Right lobe of liver (tissue), 6 donors: ENCODE data around the gene STK17A. TPM values are rescaled to one million over a fixed set of nuclear protein-coding genes. Genes with fewer than 3 reads are reported as not detected.

Experiments
- ATAC-seq, 4 donors: fragments of 200-7000 bp; cut with Tn5 transposase; one replicate each; pipeline ENCODE4 v1.9.1; 2020; ENCODE audit warnings: mild to moderate bottlenecking in 4 of 4, moderate library complexity in 4 of 4
- DNase-seq, 3 donors: peaks; one replicate each; pipeline ENCODE4 v3.0.0-alpha.2; 2020
- H3K27ac ChIP-seq, 3 donors: fragments of 200-600 bp; one replicate each; pipeline ENCODE4 v1.8.0; 2022
- H3K27me3 ChIP-seq, 2 donors: fragments of 200-600 bp; one replicate each; pipeline ENCODE4 v1.8.0; 2022
- H3K36me3 ChIP-seq, 4 donors: fragments of 200-600 bp; sonication (generic) in 1 of 4; one replicate each; pipeline versions ENCODE4 v1.5.1 to v1.8.0; 2017 to 2022; ENCODE audit warnings: control low read depth in 1 of 4
- H3K4me1 ChIP-seq, 4 donors: fragments of 200-600 bp; sonication (generic) in 1 of 4; one replicate each; pipeline versions ENCODE4 v1.5.1 to v1.8.0; 2017 to 2022; ENCODE audit warnings: control low read depth in 1 of 4
- H3K4me3 ChIP-seq, 3 donors: fragments of 200-600 bp; one replicate each; pipeline ENCODE4 v1.8.0; 2022
- H3K9me3 ChIP-seq, 4 donors: fragments of 200-600 bp; sonication (generic) in 1 of 4; one replicate each; pipeline versions ENCODE4 v1.5.1 to v1.8.0; 2017 to 2022; ENCODE audit warnings: control low read depth in 1 of 4
- POLR2A ChIP-seq: fragments of 450-650 bp; IDR thresholded peaks from one replicate; pipeline ENCODE4 v1.6.1; 2017; ENCODE audit warnings: antibody characterized with exemption, mild to moderate bottlenecking
- WGBS: methylation state at CpG from one replicate; pipeline ENCODE4 v1.1.6; 2018; ENCODE audit warnings: low coverage, low lambda C conversion rate; ENCODE audit not compliant: insufficient coverage; ENCODE audit errors: missing lambda C conversion rate; 5-methylcytosine and 5-hydroxymethylcytosine counted together
- intact Hi-C, 2 donors: fragments of 100-400 bp; cut with DNase I; formaldehyde crosslinking; loops; one replicate each; pipeline versions ENCODE4 v1.11.2 to v1.14.1; 2022
- total RNA-seq, 6 experiments: library from RNA; depleted of rRNA in 2 of 6; stranded (reverse); fragments of >200 nt in 2 of 6; fragmentation: NEBNext Ultra II Directional in 3 of 6; extraction: Animal tissue kit (Norgen Biotek cat#: 25700) in 3 of 6; gene quantifications; one replicate each; pipeline versions ENCODE4 v1.1.0 to v1.2.4, GENCODE V29; 2016 to 2023
- TF ChIP-seq, protein P1 (sequence below), 4 donors: fragments of 200-600 bp in 3 of 4; fragments of 450-650 bp in 1 of 4; IDR thresholded peaks; one replicate each; pipeline versions ENCODE4 v1.5.1 to v1.8.0; 2016 to 2022; ENCODE audit warnings: antibody characterized with exemption in 4 of 4, mild to moderate bottlenecking in 2 of 4
- donor health status: DM: no; HTN: yes; CAD: no.
- donor health status: DM: no; HTN: no; CAD: no.
- donor health status: DM: no; HTN: no; CAD: no.
- donor health status: DM: no; HTN: yes; CAD: no.
- donor health status: DM: no; HTN: yes; CAD: no.

The STK17A gene
- total RNA-seq, 6 experiments from 2014 or later: 1.7 to 20.9 (median 7.9) TPM

DNA sequence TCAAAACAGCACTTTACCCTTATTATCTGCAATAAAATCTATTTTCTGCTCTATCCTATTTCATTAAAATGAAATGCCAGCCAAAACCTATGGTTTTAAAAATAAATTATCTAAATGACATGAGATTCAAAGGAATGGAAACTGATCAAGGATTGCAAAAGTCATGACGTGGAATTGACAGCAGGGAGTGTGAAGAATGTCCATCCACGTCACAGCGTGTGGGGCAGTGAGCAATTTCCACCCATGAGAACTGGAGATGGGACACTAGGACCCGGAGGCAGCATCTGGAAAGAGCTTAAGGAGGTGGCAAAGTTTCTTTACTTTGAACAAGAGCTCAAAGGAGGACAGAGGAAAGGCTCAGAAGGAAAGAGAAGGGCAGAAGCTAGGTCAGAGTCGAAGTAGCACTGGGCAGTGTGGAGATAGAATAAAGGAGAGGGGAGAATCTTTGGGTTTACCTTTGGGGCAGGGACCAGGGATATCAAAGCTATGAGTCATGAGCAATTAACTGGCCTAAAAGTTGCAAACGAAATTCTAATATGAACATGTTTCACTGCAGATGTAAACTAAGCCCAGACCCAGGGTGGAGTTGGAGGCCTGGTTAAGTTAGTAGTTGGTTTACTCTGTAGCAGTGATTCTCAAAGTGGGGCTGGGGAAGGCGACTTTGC is 24.9 kb upstream of the STK17A start:
- H3K4me3 ChIP-seq: no peak overlapping the region
- ATAC-seq: no peak
- H3K36me3 ChIP-seq: no peaks in the 10 kb centered on the region
- peaks cover 0 to 10% (median 0%) of the 10 kb centered on the region in 4 donors for H3K4me1 ChIP-seq
- no peak overlapping the region for H3K27ac ChIP-seq
- WGBS: 78% methylated on average over 7 of the region's 7 CpGs
- intact Hi-C loops: no loop called here
- no peak for TF ChIP-seq POLR2A
- TF ChIP-seq, protein P1, sequence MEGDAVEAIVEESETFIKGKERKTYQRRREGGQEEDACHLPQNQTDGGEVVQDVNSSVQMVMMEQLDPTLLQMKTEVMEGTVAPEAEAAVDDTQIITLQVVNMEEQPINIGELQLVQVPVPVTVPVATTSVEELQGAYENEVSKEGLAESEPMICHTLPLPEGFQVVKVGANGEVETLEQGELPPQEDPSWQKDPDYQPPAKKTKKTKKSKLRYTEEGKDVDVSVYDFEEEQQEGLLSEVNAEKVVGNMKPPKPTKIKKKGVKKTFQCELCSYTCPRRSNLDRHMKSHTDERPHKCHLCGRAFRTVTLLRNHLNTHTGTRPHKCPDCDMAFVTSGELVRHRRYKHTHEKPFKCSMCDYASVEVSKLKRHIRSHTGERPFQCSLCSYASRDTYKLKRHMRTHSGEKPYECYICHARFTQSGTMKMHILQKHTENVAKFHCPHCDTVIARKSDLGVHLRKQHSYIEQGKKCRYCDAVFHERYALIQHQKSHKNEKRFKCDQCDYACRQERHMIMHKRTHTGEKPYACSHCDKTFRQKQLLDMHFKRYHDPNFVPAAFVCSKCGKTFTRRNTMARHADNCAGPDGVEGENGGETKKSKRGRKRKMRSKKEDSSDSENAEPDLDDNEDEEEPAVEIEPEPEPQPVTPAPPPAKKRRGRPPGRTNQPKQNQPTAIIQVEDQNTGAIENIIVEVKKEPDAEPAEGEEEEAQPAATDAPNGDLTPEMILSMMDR (IDR thresholded peaks at IDR 0.05): no peak
- H3K9me3 ChIP-seq: no peaks in the 10 kb centered on the region
- no peak for DNase-seq
- H3K27me3 ChIP-seq: no peaks in the 10 kb centered on the region

DNA sequence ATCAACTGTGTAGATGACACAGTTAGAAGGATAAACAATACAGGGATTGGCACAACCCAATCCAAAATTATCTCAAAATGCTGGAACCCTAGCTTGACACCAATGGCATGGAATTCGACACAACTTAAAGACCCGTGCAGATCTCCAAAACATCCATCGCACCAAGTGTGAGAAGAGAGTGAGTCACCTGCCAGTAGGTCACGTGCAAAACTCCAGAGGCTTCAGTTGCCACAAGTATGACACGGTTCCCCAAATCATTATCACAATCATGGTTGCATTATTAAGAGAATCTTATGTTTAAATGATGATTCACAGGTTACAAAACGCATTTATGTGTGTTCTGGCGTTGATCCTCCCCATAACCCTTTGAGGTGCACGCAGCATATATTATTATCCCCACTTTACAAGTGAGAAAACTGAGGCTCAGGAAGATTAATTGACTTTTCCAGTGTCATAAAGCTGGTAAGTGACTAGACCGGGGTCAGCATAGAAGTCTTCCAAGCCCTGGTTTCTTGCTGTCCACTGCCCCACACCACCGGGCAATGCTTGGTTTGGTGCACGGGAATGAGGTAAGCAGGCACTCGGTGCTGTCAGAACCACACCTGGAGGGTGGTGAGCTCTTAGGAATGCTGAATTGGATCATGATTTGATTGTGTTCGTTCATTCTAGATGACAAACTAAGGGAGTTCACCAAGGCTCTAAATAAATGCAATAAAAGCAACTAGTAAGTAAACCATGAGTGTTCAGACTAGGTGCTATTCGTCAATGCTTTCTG is 23.6 kb upstream of the STK17A start:
- WGBS: 91% methylated on average over 11 of the region's 14 CpGs
- Histone ChIP-seq H3K27me3 (no peaks in the 10 kb centered on the region), H3K9me3 (no peaks in the 10 kb centered on the region), H3K4me1 (peaks cover 0 to 10% (median 0%) of the 10 kb centered on the region in 4 donors), H3K36me3 (no peaks in the 10 kb centered on the region), H3K27ac (no peak overlapping the region), H3K4me3 (no peak overlapping the region)
- no peak for ATAC-seq
- intact Hi-C loops: no loop called here
- no peak for DNase-seq
- TF ChIP-seq, protein P1 (IDR thresholded peaks at IDR 0.05): no peak
- no peak for TF ChIP-seq POLR2A

DNA sequence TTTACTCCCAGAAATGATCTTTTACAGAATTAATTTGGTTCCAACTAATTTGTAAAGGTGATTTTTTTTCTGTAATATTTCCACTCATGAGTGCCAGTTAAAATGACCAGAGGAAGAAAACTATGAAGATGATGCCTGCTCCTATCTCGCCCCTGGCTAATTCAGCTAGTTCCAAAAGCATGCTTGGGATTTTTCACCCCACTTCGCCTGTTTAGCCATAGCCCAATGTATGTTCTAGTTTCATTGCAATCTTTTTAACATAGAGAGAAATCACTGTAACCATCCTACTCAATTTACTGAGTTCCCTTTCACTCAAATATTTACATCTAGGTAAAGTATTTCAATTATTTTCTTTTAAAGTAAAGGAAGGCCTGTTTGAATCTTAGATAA is 23.0 kb upstream of the STK17A start:
- Histone ChIP-seq H3K27ac (no peak overlapping the region), H3K9me3 (no peaks in the 10 kb centered on the region), H3K36me3 (no peaks in the 10 kb centered on the region), H3K4me3 (no peak overlapping the region), H3K4me1 (peaks cover 0 to 10% (median 0%) of the 10 kb centered on the region in 4 donors), H3K27me3 (no peaks in the 10 kb centered on the region)
- DNase-seq (no peak), ATAC-seq (no peak)
- intact Hi-C loops: no loop called here
- 89% methylated on average over 2 of the region's 2 CpGs for WGBS
- TF ChIP-seq POLR2A: no peak
- TF ChIP-seq, protein P1 (IDR thresholded peaks at IDR 0.05): no peak

DNA sequence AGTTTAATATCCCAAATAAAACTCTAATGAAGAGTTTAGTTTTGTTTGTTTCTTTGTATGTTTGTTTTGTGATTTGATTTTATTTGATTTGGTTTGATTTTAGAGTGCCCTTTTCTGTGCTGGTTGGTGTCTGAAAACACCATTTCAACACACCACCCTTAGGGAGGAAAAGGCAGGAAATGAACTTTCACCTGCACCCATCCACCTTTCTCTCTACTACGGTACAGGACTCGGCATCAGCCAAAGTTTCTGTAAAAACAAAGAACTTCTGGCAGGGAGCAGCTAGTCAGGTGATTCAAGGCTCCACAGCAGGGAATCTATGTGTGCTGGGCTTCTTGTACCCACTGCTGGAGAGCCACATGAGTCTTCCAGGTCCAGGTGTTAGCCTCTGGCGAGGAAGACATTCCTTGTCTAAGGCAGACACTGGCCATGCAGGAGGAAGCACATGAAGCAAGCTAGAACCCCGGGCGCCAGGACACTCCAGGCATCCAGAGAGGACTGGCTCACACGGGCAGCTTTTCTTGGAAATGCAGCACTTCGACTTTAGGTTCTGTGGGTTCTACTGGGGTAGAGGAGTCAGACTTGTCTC is 22.1 kb upstream of the STK17A start:
- ATAC-seq: peak; percentile 86 to 96 (median 92)

More for the DNA sequence above, 22.1 kb upstream of the STK17A start:
- no peak for DNase-seq
- Histone ChIP-seq H3K9me3 (no peaks in the 10 kb centered on the region), H3K27ac (no peak overlapping the region), H3K27me3 (no peaks in the 10 kb centered on the region), H3K4me3 (no peak overlapping the region), H3K36me3 (no peaks in the 10 kb centered on the region), H3K4me1 (peaks cover 0 to 10% (median 0%) of the 10 kb centered on the region in 4 donors)
- intact Hi-C loops: no loop called here
- WGBS: 27% methylated on average over 2 of the region's 7 CpGs
- TF ChIP-seq POLR2A: no peak
- TF ChIP-seq, protein P1 (IDR thresholded peaks at IDR 0.05): no peak
